NCI-H146 treated with DMSO at 0.1 percent for 48 hours (cell line): ENCODE results near the gene DGKK.

Experiments
- DNase-seq: peaks from one replicate; lab custom pipeline; 2025; ENCODE audit not compliant: unreplicated experiment; lab: John Stamatoyannopoulos, UW

The DGKK gene

GRCh38 chrX:50470103-50471031, at the start of gene DGKK:
Gene DGKK, minus strand, starts transcription at chrX:50470825. Its CDS starts 147 bp downstream, at chrX:50470678.
- no peak for DNase-seq

GRCh38 chrX:50514811-50515210, 44.2 kb upstream of the DGKK start:
- DNase-seq, result no peak

GRCh38 chrX:50497114-50497513, 26.5 kb upstream of the DGKK start:
- DNase-seq, result no peak

- DNase-seq, result no peak
Observed at GRCh38 chrX:50495616-50496015, 25.0 kb upstream of the DGKK start.

GRCh38 chrX:50492720-50493119, 22.1 kb upstream of the DGKK start:
- no peak for DNase-seq

- DNase-seq, result no peak
Observed at GRCh38 chrX:50484662-50485061, 14.0 kb upstream of the DGKK start.

- no peak for DNase-seq
Observed at GRCh38 chrX:50483283-50483682, 12.7 kb upstream of the DGKK start.

- DNase-seq, result no peak
Observed at GRCh38 chrX:50475208-50475607, 4.6 kb upstream of the DGKK start.

GRCh38 chrX:50471390-50471789, 765 bp upstream of the DGKK start:
- no peak for DNase-seq

GRCh38 chrX:50469206-50469605, 1.4 kb downstream of the DGKK start:
- DNase-seq, result no peak

- DNase-seq, result no peak
Observed at GRCh38 chrX:50459615-50460014, 11.0 kb downstream of the DGKK start.

- DNase-seq, result no peak
Observed at GRCh38 chrX:50458483-50458882, 12.1 kb downstream of the DGKK start.

- no peak for DNase-seq
Observed at GRCh38 chrX:50456712-50457484, 13.7 kb downstream of the DGKK start.

GRCh38 chrX:50452782-50453181, 17.8 kb downstream of the DGKK start:
- no peak for DNase-seq

- no peak for DNase-seq
Observed at GRCh38 chrX:50450324-50450723, 20.3 kb downstream of the DGKK start.

- DNase-seq, result no peak
Observed at GRCh38 chrX:50448565-50448964, 22.1 kb downstream of the DGKK start.

- no peak for DNase-seq
Observed at GRCh38 chrX:50447535-50447934, 23.1 kb downstream of the DGKK start.

- no peak for DNase-seq
Observed at GRCh38 chrX:50442426-50443116, 28.1 kb downstream of the DGKK start.

- DNase-seq, result no peak
Observed at GRCh38 chrX:50436797-50437196, 33.8 kb downstream of the DGKK start.

GRCh38 chrX:50432829-50433289, 37.8 kb downstream of the DGKK start:
- no peak for DNase-seq

GRCh38 chrX:50431623-50432022, 39.0 kb downstream of the DGKK start:
- DNase-seq, result no peak
